ENCODE results near the gene LDLRAD3.

LDLRAD3 gene

GRCh38 chr11:36081274-36081945 lies 137.5 kb downstream of the LDLRAD3 start:
- DNase-seq: no peak

DNA sequence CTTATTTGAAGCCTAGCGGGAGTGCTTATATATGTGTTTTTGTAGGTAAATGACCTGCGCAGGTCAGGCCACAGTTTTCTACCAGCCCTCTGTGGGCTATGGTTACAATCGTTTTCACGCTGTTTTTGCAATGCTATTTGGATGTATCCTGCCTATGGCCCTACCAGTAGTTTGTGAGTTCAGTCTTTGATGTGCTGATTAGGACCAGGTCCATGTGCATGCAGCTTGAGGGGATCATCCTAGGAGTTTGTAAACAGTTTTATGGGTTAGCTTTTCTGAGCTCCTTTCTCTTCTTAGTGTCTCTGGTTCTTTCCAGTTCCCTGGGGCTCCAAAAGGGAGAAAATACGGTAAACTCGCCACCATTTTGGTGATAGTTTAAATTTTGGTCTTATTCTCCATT lies 142.5 kb downstream of the LDLRAD3 start:
- no peak for DNase-seq

DNA sequence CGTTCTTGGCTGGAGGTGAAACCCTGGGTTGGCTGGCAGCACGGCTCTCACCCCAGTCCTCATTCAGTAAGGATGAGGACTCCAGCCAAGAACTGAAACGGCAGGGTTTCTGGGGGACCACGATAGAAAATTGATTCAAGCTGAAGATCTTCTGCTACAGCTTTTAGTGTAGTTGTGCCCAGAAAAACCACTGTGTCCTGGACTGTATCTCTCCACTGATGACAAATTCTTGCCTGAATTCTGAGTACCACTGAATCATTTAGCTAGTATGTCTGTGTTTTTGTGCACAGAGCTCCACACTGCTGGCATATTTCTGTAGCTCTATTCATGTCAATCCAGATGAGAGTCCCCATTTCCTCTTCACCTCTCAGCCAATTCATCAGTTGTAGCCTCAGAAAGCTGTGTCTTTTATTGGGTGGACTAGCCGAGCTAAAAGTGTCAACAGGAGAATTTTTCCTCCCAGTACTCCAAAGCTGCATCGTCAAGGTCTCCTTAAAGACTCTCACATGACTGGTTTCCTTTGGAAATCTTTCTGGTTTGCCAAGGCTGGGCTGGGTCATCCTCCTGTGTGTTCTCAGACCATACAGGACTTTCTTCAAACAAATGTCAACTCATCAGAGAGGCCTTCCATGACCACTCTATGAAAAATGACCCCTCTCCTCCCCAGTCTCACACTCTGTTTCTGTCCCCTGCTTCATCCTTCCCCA lies 144.6 kb downstream of the LDLRAD3 start:
- DNase-seq: no peak

GRCh38 chr11:36089920-36090319 lies 146.1 kb downstream of the LDLRAD3 start:
- DNase-seq: no peak

DNA sequence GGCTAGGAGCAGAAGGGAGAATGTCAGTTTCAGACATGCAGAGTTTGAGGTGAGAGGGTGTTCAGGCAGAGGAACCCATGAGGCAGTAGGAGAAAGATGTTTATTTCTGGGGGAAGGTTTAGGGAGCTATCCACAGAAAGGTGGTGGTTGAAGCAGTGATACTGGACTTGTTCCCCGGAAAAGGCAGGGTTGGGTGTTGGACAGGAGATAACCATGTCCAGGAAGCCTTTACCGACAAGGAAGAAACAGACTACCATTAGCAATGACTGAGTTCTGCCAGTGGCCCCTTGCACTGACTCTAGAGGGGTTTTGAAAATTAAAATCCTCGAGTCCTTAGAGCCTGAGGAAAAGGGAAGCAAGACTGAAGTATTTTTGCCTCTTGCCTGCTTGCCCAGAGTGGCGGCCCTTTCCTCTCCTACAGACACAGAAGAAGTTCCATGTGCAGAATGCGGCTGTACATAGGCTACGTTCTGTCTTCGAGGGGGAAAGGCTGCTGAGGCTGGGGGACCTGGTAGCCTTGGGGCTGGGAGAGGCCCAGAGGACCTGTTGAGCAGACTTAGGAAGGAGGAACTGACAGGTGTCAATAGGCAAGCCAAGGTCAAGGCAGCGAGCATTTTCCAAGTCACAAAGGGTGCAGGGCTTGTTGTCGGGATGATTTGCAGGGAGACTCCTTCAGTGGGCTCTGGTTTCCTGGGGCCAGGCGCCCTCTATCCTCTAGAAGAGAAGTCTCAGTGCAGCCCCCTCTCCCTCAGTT lies 146.7 kb downstream of the LDLRAD3 start:
- no peak for DNase-seq

DNA sequence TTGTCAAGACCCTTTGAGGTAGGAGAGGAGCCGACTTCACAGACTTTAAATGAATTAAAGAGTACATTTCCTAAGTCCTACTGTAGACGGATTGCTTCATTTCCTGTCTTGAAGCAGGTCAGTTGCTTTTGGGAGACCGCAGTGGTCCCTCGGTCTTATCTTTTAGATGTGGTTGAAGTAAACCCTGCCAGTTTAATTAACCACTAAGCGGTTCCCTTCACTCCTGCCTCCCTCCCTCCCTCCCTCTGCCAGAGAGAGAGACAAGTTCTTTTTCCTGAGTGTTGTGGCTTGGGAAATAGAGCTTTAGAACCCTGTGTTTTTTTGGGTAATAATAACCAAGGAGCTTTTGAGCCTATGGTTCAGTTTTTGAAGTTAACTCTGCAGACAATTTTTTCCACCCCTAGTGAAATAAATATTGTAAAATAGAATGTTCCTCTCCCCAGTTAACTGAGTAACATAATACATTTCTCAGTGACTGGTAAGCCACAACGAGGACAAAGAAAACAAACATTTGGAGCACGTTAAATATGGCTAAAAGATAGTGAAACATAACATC lies 147.5 kb downstream of the LDLRAD3 start:
- no peak for DNase-seq

DNA sequence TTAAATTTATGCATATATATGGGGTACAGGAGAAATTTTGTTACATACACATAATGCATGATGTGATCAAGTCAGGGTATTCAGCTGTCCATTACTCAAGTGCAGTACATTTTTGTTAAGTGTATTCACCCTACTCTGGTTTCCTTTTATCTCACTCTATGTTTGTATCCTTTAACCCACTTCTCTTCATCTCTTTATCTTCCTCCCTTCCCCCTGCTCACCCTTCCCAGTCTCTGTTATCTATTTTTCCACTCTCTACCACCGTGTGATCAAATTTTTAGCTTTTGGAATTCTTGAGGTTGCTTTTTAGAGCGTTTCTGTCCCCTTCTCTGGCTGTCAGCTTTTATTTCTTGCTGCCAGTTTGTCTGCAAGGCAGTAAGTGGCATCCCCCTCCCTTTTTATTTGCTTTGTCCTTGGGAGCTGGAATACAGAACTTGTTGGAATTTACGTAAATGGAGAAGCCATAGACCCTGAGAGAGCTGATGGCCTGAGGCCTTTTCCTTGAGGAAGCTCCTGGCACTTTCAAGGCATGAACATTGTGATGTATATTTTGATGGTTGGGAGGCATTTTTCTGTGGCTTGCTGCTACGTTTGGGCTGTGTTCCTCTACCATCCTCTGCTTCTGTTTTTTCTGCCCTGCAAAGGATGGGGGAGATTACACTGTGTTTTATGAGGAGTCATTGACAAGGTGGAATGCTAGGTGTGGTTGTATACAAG lies 148.6 kb downstream of the LDLRAD3 start:
- no peak for DNase-seq

DNA sequence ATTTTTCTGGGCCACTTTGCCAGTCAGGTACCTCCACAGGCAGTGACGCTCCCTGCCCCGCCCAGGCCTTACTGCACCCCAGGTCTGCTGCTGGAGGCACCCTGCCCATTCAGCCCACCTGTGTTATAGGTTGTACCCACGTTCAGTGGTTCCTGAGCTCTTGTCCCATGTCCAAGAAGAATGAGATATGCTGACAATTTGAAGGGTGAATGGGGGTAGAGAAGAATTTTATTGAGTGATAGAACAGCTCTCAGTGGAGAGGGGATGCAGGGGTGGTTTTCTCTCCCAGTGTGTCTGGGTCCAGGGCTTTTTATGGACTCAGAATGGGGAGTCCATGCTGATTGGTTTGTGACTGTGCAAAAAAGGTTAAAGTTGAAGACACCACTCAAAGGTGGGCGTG lies 149.7 kb downstream of the LDLRAD3 start:
- no peak for DNase-seq

DNA sequence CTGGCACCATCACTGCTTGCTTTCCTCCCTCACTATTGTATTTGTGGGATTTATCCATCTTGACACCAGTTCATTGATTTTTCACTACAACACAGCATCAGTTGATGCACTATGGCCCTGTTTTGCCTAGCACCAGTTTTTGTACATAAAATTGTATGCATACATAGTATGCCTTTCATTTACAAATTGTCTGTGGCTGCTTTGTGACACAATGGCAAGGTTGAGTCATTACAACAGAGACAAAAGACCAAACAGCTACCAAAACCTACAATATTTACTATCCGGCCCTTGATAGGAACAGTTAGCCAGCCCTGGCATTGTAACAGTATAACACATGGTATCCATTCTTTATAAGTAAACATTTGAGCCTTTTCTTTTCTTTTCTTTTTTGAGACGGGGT lies 150.3 kb downstream of the LDLRAD3 start:
- DNase-seq: no peak

DNA sequence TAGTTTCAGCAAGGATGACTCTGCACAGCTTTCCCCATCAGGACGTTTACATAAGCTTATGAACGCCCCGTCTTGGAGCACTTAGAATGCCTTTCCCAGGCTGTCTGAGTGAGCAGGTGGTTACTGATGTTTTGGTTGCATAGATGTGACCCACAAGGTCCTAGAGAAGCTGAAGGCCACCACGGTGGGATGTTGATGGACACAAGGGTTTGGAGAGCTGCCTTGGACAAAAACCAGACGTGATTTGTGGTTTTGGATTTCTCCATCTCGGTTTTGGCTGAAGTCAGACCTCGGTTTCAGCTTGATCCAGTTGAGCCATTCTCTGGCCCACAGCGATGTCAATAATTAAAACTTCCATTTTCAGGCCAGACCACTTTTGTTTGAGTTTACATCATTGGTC lies 151.9 kb downstream of the LDLRAD3 start:
- no peak for DNase-seq

- no peak for DNase-seq
Measured at GRCh38 chr11:36097219-36097650, 153.4 kb downstream of the LDLRAD3 start.

DNA sequence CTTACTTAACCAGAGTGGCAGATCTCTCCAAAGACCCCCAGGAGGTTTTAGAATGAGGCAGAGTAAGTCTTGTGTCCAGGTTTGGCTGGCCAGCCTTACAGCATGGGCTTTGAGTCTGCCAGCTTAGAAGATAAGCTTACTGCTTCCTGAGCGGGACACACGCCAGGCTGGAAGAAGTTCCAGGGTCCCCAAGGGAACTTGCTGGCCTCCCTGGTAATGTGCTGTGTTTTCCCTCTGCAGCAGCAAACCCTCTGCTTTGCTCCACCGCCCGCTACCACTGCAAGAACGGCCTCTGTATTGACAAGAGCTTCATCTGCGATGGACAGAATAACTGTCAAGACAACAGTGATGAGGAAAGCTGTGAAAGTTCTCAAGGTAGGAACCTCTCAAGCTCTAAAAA lies 154.2 kb downstream of the LDLRAD3 start:
- DNase-seq: no peak

DNA sequence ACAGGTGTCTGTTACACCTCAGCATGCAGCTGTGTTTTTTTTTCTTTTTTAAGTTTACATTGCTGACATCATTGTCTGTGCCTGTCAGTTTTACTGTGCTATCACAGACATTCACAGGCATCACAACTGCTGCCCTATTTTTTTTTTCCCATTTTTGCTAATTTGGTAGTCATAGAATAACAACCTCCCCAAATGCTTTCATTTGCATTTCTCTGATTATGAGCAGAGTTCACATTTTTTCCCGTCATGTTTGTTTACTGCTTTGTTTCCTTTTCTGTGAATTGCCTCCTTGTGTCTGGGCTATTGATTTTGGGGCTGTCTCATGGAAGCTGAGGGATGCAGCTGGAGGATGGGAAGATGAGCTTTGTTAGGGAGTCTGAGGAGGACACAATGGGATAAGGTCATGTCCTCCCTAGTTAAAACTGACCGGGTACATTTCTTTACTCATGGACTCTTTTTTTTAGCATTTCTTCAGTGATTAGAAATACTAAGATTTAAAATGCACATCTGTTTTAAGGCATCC lies 155.1 kb downstream of the LDLRAD3 start:
- DNase-seq: no peak

DNA sequence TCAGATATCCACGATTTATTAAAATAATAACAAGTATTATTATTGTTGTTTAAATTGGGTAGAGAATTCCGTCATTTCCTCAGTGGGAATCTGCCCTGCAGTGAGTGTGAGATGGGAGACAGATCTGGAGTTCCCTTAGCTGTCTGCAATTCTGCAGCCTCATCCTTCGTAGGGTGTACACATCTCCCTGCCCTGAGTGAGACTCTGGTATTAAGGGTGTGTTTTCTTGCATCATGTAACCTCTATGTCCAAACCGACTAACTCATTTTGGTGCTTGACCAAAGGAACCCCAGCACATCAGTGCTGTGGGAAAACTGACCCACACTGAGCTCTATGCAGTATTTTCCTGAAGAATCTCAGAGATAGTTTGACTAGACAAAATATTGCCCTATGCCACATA lies 157.6 kb downstream of the LDLRAD3 start:
- DNase-seq: no peak

- no peak for DNase-seq
Measured at GRCh38 chr11:36102868-36103267, 159.0 kb downstream of the LDLRAD3 start.

- DNase-seq: no peak
Measured at GRCh38 chr11:36103933-36104530, 160.2 kb downstream of the LDLRAD3 start.

GRCh38 chr11:36104660-36104992 lies 160.8 kb downstream of the LDLRAD3 start:
- DNase-seq: no peak

DNA sequence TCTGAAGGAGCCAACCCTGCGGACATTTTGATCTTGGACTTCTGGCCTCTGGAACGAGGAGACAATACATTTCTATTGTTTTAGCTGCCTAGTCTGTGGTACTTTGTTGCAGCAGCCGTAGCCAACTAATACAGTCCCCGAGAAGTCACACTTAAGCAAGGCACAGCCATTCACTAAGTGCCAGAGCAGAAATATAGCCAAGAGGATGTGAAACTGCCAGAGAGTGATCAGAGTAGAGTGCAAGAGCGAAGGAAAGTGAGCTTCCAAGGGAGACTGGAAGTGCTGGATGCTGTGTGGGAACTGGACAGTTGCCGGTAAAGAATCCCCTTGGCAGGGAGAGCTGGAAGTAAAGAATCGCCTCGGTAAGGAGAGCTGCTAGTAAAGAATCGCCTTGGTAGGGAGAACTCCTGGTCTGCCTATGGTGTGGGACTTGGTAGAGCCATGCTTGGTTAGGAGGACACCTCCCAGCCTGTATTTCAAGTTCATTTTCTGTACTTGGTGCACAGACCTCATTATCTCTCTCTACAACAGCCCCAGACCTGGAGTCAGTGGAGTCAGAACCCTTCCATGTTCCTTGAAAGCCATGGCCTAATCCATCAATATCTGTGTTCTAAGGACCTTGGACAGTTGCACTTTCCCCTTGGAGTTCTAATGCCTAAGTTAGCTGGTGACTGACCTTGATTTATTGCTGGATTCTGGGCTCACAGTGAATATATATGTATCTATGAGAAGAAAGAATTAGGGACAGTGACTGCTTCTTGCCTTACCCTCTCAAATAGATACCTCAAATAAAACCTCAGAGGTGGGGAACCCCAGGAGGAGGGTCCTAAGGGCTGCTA lies 162.1 kb downstream of the LDLRAD3 start:
- no peak for DNase-seq

DNA sequence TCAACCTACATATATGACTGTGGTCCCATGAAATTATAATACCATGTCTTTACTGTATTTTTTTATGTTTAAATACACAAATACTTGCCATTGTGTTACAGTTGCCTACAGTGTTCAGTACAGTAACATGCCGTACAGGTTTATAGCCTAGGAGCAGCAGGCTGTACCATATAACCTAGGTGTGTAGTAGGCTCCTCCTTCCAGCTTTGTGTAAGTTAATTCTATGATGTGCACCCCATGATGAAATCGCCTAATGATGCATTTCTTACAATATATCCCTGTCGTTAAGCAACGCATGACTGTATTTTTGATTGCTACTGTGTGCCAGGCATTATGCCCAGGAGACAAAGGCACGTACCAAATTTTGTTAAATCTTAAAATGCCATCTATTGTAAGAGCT lies 163.7 kb downstream of the LDLRAD3 start:
- no peak for DNase-seq

- DNase-seq: no peak
Measured at GRCh38 chr11:36108881-36109589, 165.2 kb downstream of the LDLRAD3 start.

DNA sequence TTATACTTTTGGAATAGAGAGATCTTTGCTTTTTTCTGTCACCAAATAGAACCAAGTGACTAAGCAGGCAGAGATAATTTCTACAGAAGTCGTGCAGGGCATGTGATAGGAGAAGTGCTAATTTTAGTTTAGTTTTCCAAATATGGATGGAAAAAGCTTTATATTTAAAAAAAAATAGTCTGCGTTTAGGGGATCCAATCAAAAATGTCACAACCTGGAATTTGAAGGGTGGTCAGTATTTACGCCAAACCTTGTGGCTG lies 165.7 kb downstream of the LDLRAD3 start:
- DNase-seq: no peak
